Loucy (cell line): ENCODE results near the gene MRPL22.

Experiments used
- H2AFZ ChIP-seq: fragments of 200-600 bp; sonication (generic); 2 replicates; pipeline ENCODE4 v1.6.0; 2016; ENCODE audit warnings: antibody characterized with exemption, mild to moderate bottlenecking, low read length, moderate library complexity
- H3F3A ChIP-seq: fragments of 200-600 bp; 2 replicates; pipeline ENCODE4 v1.6.0; 2016; ENCODE audit warnings: antibody characterized with exemption, low read depth, mild to moderate bottlenecking
- H3K27me3 ChIP-seq: fragments of 200-600 bp; sonication (generic); 2 replicates; pipeline ENCODE4 v1.6.1; 2014; ENCODE audit warnings: low read length, mild to moderate bottlenecking; ENCODE audit not compliant: insufficient read depth, poor library complexity, severe bottlenecking
- H3K36me3 ChIP-seq: fragments of 200-600 bp; sonication (generic); 2 replicates; pipeline ENCODE4 v1.6.1; 2016; ENCODE audit warnings: low read length; ENCODE audit not compliant: insufficient read depth
- H3K4me1 ChIP-seq: fragments of 200-600 bp; sonication (generic); 2 replicates; pipeline ENCODE4 v1.5.1; 2014; ENCODE audit warnings: low read length, mild to moderate bottlenecking; ENCODE audit not compliant: insufficient read depth, poor library complexity, severe bottlenecking
- H3K4me2 ChIP-seq: fragments of 200-600 bp; sonication (generic); 2 replicates; pipeline ENCODE4 v1.6.0; 2014; ENCODE audit warnings: antibody characterized with exemption, low read length, low read depth, mild to moderate bottlenecking; ENCODE audit not compliant: poor library complexity, severe bottlenecking
- H3K4me3 ChIP-seq: fragments of 200-600 bp; sonication (generic); 2 replicates; pipeline ENCODE4 v1.5.1; 2014; ENCODE audit warnings: low read length, mild to moderate bottlenecking, mixed read lengths; ENCODE audit not compliant: poor library complexity, severe bottlenecking
- H3K79me2 ChIP-seq: fragments of 200-600 bp; sonication (generic); 2 replicates; pipeline ENCODE4 v1.6.1; 2014; ENCODE audit warnings: low read length; ENCODE audit not compliant: insufficient read depth
- H3K9ac ChIP-seq: fragments of 200-600 bp; sonication (generic); 2 replicates; pipeline ENCODE4 v1.6.0; 2014; ENCODE audit warnings: mild to moderate bottlenecking, low read depth, low read length, moderate library complexity; ENCODE audit not compliant: poor library complexity, severe bottlenecking
- H3K9me2 ChIP-seq: fragments of 200-600 bp; sonication (generic); replicated peaks from 2 replicates; pipeline ENCODE4 v1.6.1; 2016; ENCODE audit warnings: low read depth, low read length, mixed read lengths
- H3K9me3 ChIP-seq: fragments of 200-600 bp; sonication (generic); 2 replicates; pipeline ENCODE4 v1.6.1; 2014; ENCODE audit warnings: mild to moderate bottlenecking, antibody characterized with exemption, low read length, low read depth; ENCODE audit not compliant: insufficient read depth
- H4K20me1 ChIP-seq: fragments of 200-600 bp; sonication (generic); 2 replicates; pipeline ENCODE4 v1.6.0; 2014; ENCODE audit warnings: antibody characterized with exemption, low read length, mild to moderate bottlenecking; ENCODE audit not compliant: insufficient read depth, poor library complexity, severe bottlenecking
- EZH2phosphoT487 ChIP-seq: fragments of 200-600 bp; IDR thresholded peaks from 2 replicates; pipeline ENCODE4 v1.6.1; 2018; ENCODE audit warnings: antibody characterized with exemption, mild to moderate bottlenecking, moderate library complexity, borderline replicate concordance
- TF ChIP-seq, protein P1 (sequence below): fragments of 200-600 bp; sonication (generic); conservative IDR thresholded peaks from 2 replicates; pipeline ENCODE4 v1.5.1; 2014; ENCODE audit warnings: mild to moderate bottlenecking, antibody characterized with exemption, low read length

The MRPL22 gene

DNA sequence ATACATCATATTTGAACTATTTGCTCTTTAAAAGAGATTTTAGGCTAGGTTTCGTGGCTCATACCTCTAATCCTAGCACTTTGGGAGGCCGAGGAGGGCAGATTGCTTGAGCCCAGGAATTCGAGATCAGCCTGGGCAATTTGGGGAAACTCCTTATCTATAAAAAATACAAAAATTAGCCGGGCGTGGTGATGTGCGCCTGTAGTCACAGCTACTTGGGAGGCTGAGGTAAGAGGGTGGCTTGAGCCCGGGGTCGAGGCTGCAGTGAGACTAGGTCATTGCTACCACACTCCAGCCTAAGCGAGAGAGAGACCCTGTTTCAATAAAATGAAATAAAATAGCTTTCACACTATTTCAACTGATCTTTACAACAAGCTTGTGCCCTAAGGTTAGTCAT, 500 bp upstream of the MRPL22 start:
- Histone ChIP-seq H4K20me1 (peaks cover 4% of the 10 kb centered on the region), H3K9me2 (no peaks in the 10 kb centered on the region), H2AFZ (peak overlapping the region; percentile 89), H3K36me3 (no peaks in the 10 kb centered on the region), H3K4me3 (peak overlapping the region; percentile 96), H3K9me3 (no peaks in the 10 kb centered on the region), H3F3A (no peaks in the 10 kb centered on the region), H3K79me2 (peaks cover 44% of the 10 kb centered on the region), H3K4me2 (peak overlapping the region; percentile 87), H3K27me3 (no peaks in the 10 kb centered on the region), H3K9ac (peak overlapping the region; percentile 92), H3K4me1 (peaks cover 6% of the 10 kb centered on the region)
- TF ChIP-seq, protein P1, sequence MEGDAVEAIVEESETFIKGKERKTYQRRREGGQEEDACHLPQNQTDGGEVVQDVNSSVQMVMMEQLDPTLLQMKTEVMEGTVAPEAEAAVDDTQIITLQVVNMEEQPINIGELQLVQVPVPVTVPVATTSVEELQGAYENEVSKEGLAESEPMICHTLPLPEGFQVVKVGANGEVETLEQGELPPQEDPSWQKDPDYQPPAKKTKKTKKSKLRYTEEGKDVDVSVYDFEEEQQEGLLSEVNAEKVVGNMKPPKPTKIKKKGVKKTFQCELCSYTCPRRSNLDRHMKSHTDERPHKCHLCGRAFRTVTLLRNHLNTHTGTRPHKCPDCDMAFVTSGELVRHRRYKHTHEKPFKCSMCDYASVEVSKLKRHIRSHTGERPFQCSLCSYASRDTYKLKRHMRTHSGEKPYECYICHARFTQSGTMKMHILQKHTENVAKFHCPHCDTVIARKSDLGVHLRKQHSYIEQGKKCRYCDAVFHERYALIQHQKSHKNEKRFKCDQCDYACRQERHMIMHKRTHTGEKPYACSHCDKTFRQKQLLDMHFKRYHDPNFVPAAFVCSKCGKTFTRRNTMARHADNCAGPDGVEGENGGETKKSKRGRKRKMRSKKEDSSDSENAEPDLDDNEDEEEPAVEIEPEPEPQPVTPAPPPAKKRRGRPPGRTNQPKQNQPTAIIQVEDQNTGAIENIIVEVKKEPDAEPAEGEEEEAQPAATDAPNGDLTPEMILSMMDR, result no peak
- no peak for TF ChIP-seq EZH2phosphoT487

DNA sequence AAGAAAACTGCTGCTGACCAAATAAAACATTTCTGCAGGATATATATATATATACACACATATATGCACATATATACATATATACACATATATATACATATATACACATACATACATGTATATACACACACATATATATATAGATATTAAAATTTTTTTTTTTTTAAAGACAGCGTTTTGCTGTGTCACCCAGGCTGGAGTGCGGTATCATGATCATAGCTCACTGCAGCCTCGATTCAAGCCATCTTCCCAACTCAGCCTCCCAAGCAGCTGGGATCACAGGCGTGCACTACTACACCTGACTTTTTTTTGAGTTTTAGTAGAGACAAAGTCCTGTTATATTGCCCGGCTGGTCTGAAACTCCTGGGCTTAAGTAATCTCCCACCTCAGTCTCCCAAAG, 2.7 kb downstream of the MRPL22 start:
- Histone ChIP-seq H3K4me2 (no peak overlapping the region), H3K4me3 (no peak overlapping the region), H4K20me1 (peaks cover 10% of the 10 kb centered on the region), H3K9me2 (no peaks in the 10 kb centered on the region), H3K9ac (no peak overlapping the region), H3K4me1 (peaks cover 6% of the 10 kb centered on the region), H2AFZ (no peak overlapping the region), H3F3A (no peaks in the 10 kb centered on the region), H3K27me3 (no peaks in the 10 kb centered on the region), H3K36me3 (no peaks in the 10 kb centered on the region), H3K9me3 (no peaks in the 10 kb centered on the region), H3K79me2 (peaks cover 44% of the 10 kb centered on the region)
- TF ChIP-seq, protein P1, result no peak
- TF ChIP-seq EZH2phosphoT487, result no peak

DNA sequence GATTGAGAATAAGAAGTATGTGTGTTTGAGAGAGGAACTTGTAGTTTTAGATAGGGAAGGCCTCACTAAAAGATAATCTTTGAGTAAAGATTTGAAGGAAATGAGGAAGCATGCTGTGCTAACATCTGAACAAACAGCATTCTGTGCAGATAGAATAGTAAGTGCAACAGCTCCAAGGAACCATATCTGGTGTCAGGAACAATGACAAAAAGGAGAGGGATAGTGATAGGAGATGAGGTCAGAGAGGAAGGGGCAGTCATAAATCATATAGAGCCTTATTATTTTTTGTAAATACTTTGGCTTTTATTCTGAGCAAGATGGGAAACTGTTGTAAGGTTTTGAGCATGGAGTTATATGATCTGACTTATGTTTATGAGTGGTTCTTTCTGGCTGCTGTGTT, 3.8 kb downstream of the MRPL22 start:
- H3K79me2 ChIP-seq, result peaks cover 48% of the 10 kb centered on the region
- H3K9me2 ChIP-seq, result no peaks in the 10 kb centered on the region
- H3K27me3 ChIP-seq, result no peaks in the 10 kb centered on the region
- no peaks in the 10 kb centered on the region for H3K36me3 ChIP-seq
- no peak overlapping the region for H3K9ac ChIP-seq
- no peaks in the 10 kb centered on the region for H3K9me3 ChIP-seq
- TF ChIP-seq, protein P1, result no peak
- no peak for TF ChIP-seq EZH2phosphoT487
- peaks cover 10% of the 10 kb centered on the region for H4K20me1 ChIP-seq
- no peak overlapping the region for H2AFZ ChIP-seq
- no peak overlapping the region for H3K4me3 ChIP-seq
- no peaks in the 10 kb centered on the region for H3F3A ChIP-seq
- H3K4me2 ChIP-seq, result peak overlapping the region; percentile 50
- peaks cover 6% of the 10 kb centered on the region for H3K4me1 ChIP-seq
